GM12878 (cell line): Measurements from ENCODE around the gene PSMC6. TPM values are rescaled to one million over a fixed set of nuclear protein-coding genes. Genes with fewer than 3 reads are reported as not detected.

Source experiments
- ATAC-seq: fragments of 200-7000 bp; cut with Tn5 transposase; 3 replicates; pipeline ENCODE4 v1.9.1; 2020; ENCODE audit warnings: mild to moderate bottlenecking, moderate library complexity
- BruUV-seq: library from RNA; stranded (reverse); fragments of 400-500 nt; replicated peaks from 2 replicates; lab custom pipeline; 2021; lab: Mats Ljungman, UMichigan
- CTCF ChIA-PET: fragments of 300-600 bp; sonication (Branson Sonifier 250); formaldehyde crosslinking; extraction: SDS; loops from one replicate; lab custom pipeline; 2021; ENCODE audit warnings: inconsistent platforms; lab: Yijun Ruan, JAX
- POLR2A ChIA-PET: fragments of 350-600 bp; formaldehyde crosslinking; extraction: SDS; loops from one replicate; lab custom pipeline; 2021; ENCODE audit warnings: inconsistent platforms; lab: Charles Lee
- RAD21 ChIA-PET: fragments of 300-600 bp; sonication (Branson Sonifier 250); formaldehyde crosslinking; loops from one replicate; lab custom pipeline; 2023; ENCODE audit warnings: antibody characterized with exemption; ENCODE audit not compliant: unreplicated experiment; lab: Charles Lee
- SMC1A ChIA-PET: fragments of 300-600 bp; sonication (Branson Sonifier 250); formaldehyde crosslinking; loops from one replicate; lab custom pipeline; 2023; ENCODE audit not compliant: unreplicated experiment, uncharacterized antibody; lab: Charles Lee
- DNase-seq: peaks from one replicate; pipeline ENCODE4 v3.0.0-alpha.2; 2011; ENCODE audit warnings: low read depth, low spot score
- FAIRE-seq: peaks from 3 replicates; lab custom pipeline; 2011; peaks lifted over from hg19 to GRCh38; lab: Jason Lieb, UNC
- H2AFZ ChIP-seq: 2 replicates; pipeline ENCODE4 v1.6.0; 2011; ENCODE audit warnings: low read depth, low read length, control low read depth; ENCODE audit not compliant: control insufficient read depth
- H3K27ac ChIP-seq: 2 replicates; pipeline ENCODE4 v1.5.1; 2011; ENCODE audit warnings: control low read depth; ENCODE audit not compliant: control insufficient read depth, insufficient read depth
- H3K27me3 ChIP-seq, 2 experiments: replicated peaks in 1 of 2; 2 replicates each; pipeline versions ENCODE4 v1.6.0 to v1.6.1; 2011; ENCODE audit warnings: low read length in 1 of 2; ENCODE audit not compliant: control insufficient read depth in 2 of 2, insufficient read depth in 2 of 2
- H3K36me3 ChIP-seq, 2 experiments: 2 replicates each; pipeline ENCODE4 v1.5.1; 2011; ENCODE audit warnings: low read length in 1 of 2; ENCODE audit not compliant: control insufficient read depth in 2 of 2, insufficient read depth in 2 of 2
- H3K4me1 ChIP-seq: 2 replicates; pipeline ENCODE4 v1.6.1; 2011; ENCODE audit warnings: mild to moderate bottlenecking, low read length, moderate library complexity, mixed read lengths; ENCODE audit not compliant: control insufficient read depth, insufficient read depth
- H3K4me2 ChIP-seq: 2 replicates; pipeline ENCODE4 v1.6.0; 2011; ENCODE audit warnings: control low read depth; ENCODE audit not compliant: control insufficient read depth, insufficient read depth
- H3K4me3 ChIP-seq: fragments of 200-600 bp; sonication (generic); 2 replicates; pipeline ENCODE4 v1.5.1; 2016
- H3K79me2 ChIP-seq: 2 replicates; pipeline ENCODE4 v1.6.0; 2011; ENCODE audit warnings: low read length; ENCODE audit not compliant: control insufficient read depth, insufficient read depth
- H3K9ac ChIP-seq: 2 replicates; pipeline ENCODE4 v1.8.0; 2011; ENCODE audit warnings: low read length, control low read depth, mixed read lengths; ENCODE audit not compliant: control insufficient read depth, insufficient read depth
- H3K9me3 ChIP-seq: replicated peaks from 3 replicates; pipeline ENCODE4 v1.5.1; 2011; ENCODE audit warnings: mild to moderate bottlenecking, low read length; ENCODE audit not compliant: control insufficient read depth, insufficient read depth
- H4K20me1 ChIP-seq: 2 replicates; pipeline ENCODE4 v1.6.0; 2011; ENCODE audit not compliant: control insufficient read depth, insufficient read depth
- FOXM1 ChIP-seq: IDR thresholded peaks from 2 replicates; pipeline ENCODE4 v1.6.1; 2012; ENCODE audit warnings: low read depth, mild to moderate bottlenecking, inconsistent platforms, low read length, moderate library complexity
- MTA2 ChIP-seq: fragments of 450-650 bp; IDR thresholded peaks from 2 replicates; pipeline ENCODE4 v1.6.1; 2016; ENCODE audit warnings: low read depth, mild to moderate bottlenecking, moderate library complexity
- NFIC ChIP-seq: IDR thresholded peaks from 2 replicates; pipeline ENCODE4 v1.6.1; 2012; ENCODE audit warnings: low read depth, mild to moderate bottlenecking, inconsistent platforms, low read length, moderate library complexity
- PRDM15 ChIP-seq: fragments of 450-650 bp; formaldehyde crosslinking; IDR thresholded peaks from 2 replicates; pipeline ENCODE4 v1.4.0; 2020; ENCODE audit warnings: mild to moderate bottlenecking, moderate library complexity
- RELB ChIP-seq: fragments of 450-650 bp; IDR thresholded peaks from 2 replicates; pipeline ENCODE4 v1.6.1; 2017; ENCODE audit warnings: low read depth, mild to moderate bottlenecking, moderate library complexity
- REST ChIP-seq: IDR thresholded peaks from 2 replicates; pipeline ENCODE4 v1.6.1; 2012; ENCODE audit warnings: mild to moderate bottlenecking, low read depth, low read length
- SPI1 ChIP-seq: IDR thresholded peaks from 2 replicates; pipeline ENCODE4 v1.6.1; 2011; ENCODE audit warnings: low read depth, mild to moderate bottlenecking, low read length, moderate library complexity, borderline replicate concordance; ENCODE audit not compliant: insufficient read depth
- STAT3 ChIP-seq: IDR thresholded peaks from 2 replicates; pipeline ENCODE4 v1.6.1; 2011; ENCODE audit warnings: low read depth, low read length, improper control_type of control experiment
- USF1 ChIP-seq: IDR thresholded peaks from 2 replicates; pipeline ENCODE4 v1.6.1; 2011; ENCODE audit warnings: borderline replicate concordance, low read depth, mild to moderate bottlenecking, moderate library complexity, mixed read lengths, low read length; ENCODE audit not compliant: insufficient read depth; ENCODE audit errors: extremely low read length
- WRNIP1 ChIP-seq: IDR thresholded peaks from 2 replicates; pipeline ENCODE4 v1.6.1; 2011; ENCODE audit warnings: low read depth, low read length, improper control_type of control experiment, borderline replicate concordance
- ZNF217 ChIP-seq: fragments of 450-650 bp; IDR thresholded peaks from 2 replicates; pipeline ENCODE4 v1.6.1; 2017; ENCODE audit warnings: antibody characterized with exemption, mild to moderate bottlenecking
- ZNF384 ChIP-seq: IDR thresholded peaks from 2 replicates; pipeline ENCODE4 v1.6.1; 2012; ENCODE audit warnings: low read depth, mild to moderate bottlenecking, low read length, improper control_type of control experiment, borderline replicate concordance
- WGBS: methylation state at CpG from one replicate; pipeline ENCODE4 v1.1.6; 2016; ENCODE audit warnings: low lambda C conversion rate; ENCODE audit not compliant: insufficient replicate concordance, insufficient coverage; ENCODE audit errors: missing lambda C conversion rate; 5-methylcytosine and 5-hydroxymethylcytosine counted together
- in situ Hi-C: fragments of 300-500 bp; cut with MboI; formaldehyde crosslinking; loops from 9 replicates; pipeline ENCODE4 v1.14.3; 2018; ENCODE audit warnings: mixed read lengths
- intact Hi-C: fragments of 100-400 bp; cut with micrococcal nuclease; formaldehyde crosslinking; loops from one replicate; pipeline ENCODE4 v1.14.2; 2022; ENCODE audit not compliant: unreplicated experiment
- polyA plus RNA-seq, 11 experiments: library from polyadenylated mRNA; depleted of rRNA in 4 of 11; unstranded in 6 of 11; stranded (reverse) in 5 of 11; fragments of >200 nt; fragmentation: Nextera tagmentation in 4 of 11; fragmentation: Illumina TruSeq in 1 of 11; extraction: Ambion mirVana in 4 of 11; extraction: Trizol in 1 of 11; gene quantifications; 1 replicate in 1 of 11; 2 replicates in 10 of 11; pipeline versions ENCODE4 v1.2.1 to v1.2.3, GENCODE V29; 2011 to 2016; ENCODE audit warnings: inconsistent platforms in 2 of 11, missing spikeins in 2 of 11, low read depth in 1 of 11
- total RNA-seq, 4 experiments: library from RNA; depleted of rRNA in 3 of 4; stranded (reverse); fragments of >200 nt in 3 of 4; fragmentation: Illumina TruSeq in 1 of 4; extraction: Trizol in 1 of 4; gene quantifications; 2 replicates each; pipeline versions ENCODE4 v1.2.1 to v1.2.3, GENCODE V29; 2013 to 2021

The PSMC6 gene
- total and polyA plus RNA-seq, 10 of the 15 experiments (the other 5 are each of a cell fraction or from before 2014, with no cell fraction given): 71.4 to 192 (median 153) TPM

- intact Hi-C loops: no loop called here
- H3K36me3 ChIP-seq: no peaks in the 10 kb centered on the region
- FAIRE-seq (no peak), DNase-seq (no peak), ATAC-seq (peak; percentile 63)
- no peaks in the 10 kb centered on the region for H3K9me3 ChIP-seq
- no peak overlapping the region for H3K4me3 ChIP-seq
- H3K79me2 ChIP-seq: peaks cover 1% of the 10 kb centered on the region
- ChIA-PET RAD21 (interaction anchor here (1.0 to 1.4 kb wide), 2 partner anchors 17 to 42 kb away, joined by 3 to 4 read pairs; no protein-coding TSS in a partner anchor), CTCF (interaction anchor here (0.9 to 1.0 kb wide), 2 partner anchors 11 to 151 kb away, joined by 3 to 4 read pairs; no protein-coding TSS in a partner anchor), SMC1A (interaction anchor here (0.7 to 1.5 kb wide), 2 partner anchors 41 to 377 kb away, joined by 3 to 5 read pairs; no protein-coding TSS in a partner anchor), POLR2A (interaction anchor here (0.7 to 1.0 kb wide), 2 partner anchors 9 to 330 kb away, joined by 3 read pairs; no protein-coding TSS in a partner anchor)
- BruUV-seq: no TSS peak
- in situ Hi-C loops: no loop called here
- no peaks in the 10 kb centered on the region for H3K27me3 ChIP-seq
- H4K20me1 ChIP-seq: no peaks in the 10 kb centered on the region
- no peak overlapping the region; the same call in 1 of the 2 replicates for H3K9ac ChIP-seq
- WGBS: 0% methylated on average over 2 of the region's 2 CpGs
- peak overlapping the region; percentile 86 for H2AFZ ChIP-seq
- H3K27ac ChIP-seq: peak overlapping the region; percentile 56; the same call in 1 of the 2 replicates
- peak overlapping the region; percentile 11; the same call in 1 of the 2 replicates for H3K4me2 ChIP-seq
- peaks cover 12% of the 10 kb centered on the region; the same call in 1 of the 2 replicates for H3K4me1 ChIP-seq
- TF ChIP-seq REST (no peak), ZNF217 (0 out of 2 replicates have a peak, but pooled peaks have one; percentile 31), USF1 (no peak), MTA2 (0 out of 2 replicates have a peak, but pooled peaks have one; percentile 38), STAT3 (no peak), ZNF384 (peak; percentile 50; the same call in 1 of the 2 replicates), PRDM15 (CRISPR knock-in tag) (no peak), FOXM1 (peak; percentile 54; the same call in 1 of the 2 replicates), NFIC (peak; percentile 66; the same call in 1 of the 2 replicates), SPI1 (no peak), WRNIP1 (no peak), RELB (peak; percentile 47; the same call in 1 of the 2 replicates)
Measured at GRCh38 chr14:52700701-52701172, 6.3 kb upstream of the PSMC6 start.
